GM19240 (cell line): Measurements from ENCODE around the gene KCTD7.
"Not testable (repeated sequence)": the region's sequence is repeated elsewhere in the genome, so short reads cannot be mapped to it uniquely, and the experiment has no call there.

Experiments used
- DNase-seq: peaks from one replicate; pipeline ENCODE4 v3.0.0; 2011; ENCODE audit warnings: low spot score; ENCODE audit not compliant: insufficient read length

KCTD7 gene

GRCh38 chr7:66628361-66629221, at the start of gene KCTD7:
Gene KCTD7, plus strand, starts transcription at chr7:66628881. Its CDS starts 184 bp downstream, at chr7:66629065.
- DNase-seq, result peak; percentile 95

GRCh38 chr7:66580380-66580779, 48.3 kb upstream of the KCTD7 start:
- DNase-seq, result not testable (repeated sequence)

DNA sequence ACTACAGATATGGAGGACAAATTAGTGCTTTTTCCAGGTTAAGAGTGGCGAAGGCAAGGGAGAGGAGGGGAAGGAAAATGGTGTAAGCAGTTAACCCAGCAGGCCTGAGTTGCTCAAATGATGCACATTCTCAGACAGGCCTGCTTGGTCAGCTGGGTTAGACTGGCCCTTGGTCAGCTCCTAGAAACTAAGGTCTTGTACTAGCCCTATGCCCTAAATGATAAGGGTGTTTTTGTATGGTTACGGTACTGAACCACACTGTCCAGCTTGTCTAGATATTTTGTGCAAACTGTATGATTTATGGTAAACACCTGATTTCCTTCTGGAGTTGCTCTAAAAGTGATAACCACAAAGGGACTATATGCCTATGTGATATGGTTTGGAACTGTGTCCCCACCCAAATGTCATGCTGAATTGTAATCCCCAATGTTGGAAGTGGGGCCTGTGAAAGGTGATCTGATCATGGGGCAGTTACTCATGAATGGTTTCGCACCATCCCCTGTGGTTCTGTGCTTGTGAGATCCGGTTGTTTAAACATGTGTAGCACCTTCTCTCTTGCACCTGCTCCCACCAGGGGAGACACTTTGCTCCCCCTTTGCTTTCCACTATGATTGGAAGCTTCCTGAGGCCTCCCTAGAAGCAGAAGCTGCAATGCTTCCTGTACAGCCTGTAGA, 45.7 kb upstream of the KCTD7 start:
- DNase-seq, result not testable (repeated sequence)

GRCh38 chr7:66583490-66584110, 45.1 kb upstream of the KCTD7 start:
- no peak for DNase-seq

DNA sequence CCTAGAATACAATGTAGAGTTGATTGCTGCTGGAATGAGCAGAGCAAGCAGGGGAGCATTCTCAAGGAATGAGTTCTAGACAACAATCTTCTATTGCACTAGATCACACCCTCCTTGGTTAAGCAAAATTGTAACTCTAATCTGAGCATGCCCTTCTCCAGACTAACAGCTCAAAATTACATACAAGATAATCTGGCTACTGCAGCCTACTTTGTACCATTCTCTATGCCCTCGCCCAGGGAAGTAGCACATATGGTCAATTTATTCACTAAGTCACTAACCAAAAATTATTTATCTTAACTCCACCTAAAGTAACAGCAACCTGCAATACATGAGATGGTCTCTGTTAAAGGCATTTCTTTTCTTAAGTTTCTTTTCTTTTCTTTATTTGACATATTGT, 42.5 kb upstream of the KCTD7 start:
- DNase-seq, result no peak

- not testable (repeated sequence) for DNase-seq
Observed at GRCh38 chr7:66588226-66588625, 40.5 kb upstream of the KCTD7 start.

DNA sequence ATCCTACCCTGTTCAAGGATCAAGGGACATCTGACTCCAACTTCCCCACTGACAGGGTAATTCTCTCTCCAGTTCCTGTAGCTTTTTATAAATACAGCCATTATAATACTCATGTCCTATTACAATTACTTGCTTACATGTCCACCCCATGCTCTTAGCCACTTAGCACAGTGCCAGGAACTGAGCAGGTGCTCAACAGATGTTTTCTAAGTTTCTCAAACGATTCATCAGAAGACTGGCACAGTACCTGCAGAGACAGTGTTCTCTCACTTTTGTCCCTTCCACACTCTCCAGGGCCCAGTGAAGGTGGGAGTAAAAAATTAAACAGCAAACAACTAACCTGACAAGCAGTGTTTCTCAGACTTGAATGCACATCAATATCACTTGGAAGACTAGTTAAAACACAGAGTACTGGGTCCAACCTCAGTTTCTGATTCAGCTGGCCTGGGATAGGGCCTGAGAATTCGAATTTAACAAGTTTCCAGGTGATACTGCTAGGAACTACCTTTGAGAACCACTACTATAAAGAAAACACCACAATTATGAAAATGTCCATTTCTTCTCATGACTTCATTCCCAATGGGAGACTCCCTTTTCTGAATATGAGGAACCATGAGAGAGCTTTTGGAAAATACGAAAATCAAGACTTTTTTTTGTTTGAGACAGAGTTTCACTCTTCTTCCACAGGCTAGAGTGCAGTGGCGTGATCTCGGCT, 39.7 kb upstream of the KCTD7 start:
- DNase-seq, result not testable (repeated sequence)

GRCh38 chr7:66590302-66591057, 38.2 kb upstream of the KCTD7 start:
- DNase-seq, result not testable (repeated sequence)

- DNase-seq, result not testable (repeated sequence)
Observed at GRCh38 chr7:66591058-66591798, 37.5 kb upstream of the KCTD7 start.

DNA sequence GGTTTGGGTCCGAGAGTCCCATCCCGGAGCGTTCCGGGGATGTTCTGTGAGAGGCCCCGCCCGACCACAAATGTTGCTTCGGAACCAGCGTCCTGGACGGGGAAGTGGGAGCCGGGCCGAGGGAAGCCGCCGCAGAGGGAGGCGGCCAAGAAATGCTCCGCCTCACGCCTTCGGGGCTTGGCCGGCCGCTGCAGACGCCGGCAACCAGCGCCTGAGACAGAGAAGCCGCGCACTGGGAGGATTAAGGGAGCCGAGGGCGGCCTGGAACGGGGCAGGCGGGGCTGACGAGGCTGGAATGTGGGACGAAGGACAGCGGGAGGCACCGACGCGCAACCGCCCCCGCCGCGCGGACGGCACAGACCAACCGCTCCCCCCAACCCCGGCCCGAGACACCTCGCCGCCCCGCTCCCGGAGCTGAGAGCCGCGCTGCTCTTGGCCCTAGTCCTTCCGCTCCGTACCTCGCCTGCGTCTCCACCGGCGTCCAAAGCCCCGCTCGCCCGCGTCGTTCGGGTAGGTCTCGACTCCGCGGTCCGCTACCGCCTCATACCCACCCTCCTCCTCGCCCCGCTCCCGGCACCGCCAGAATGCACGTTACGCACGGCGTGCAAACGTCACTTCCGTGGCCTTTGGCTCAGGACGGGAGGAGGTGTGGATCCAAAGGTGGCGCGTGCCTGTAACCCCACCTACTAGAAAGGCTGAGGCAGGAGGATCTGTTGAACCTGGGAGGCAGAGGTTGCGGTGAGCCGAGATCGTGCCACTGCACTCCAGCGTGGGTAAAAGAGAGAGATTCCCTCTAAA, 36.7 kb upstream of the KCTD7 start:
- peak; percentile 89 for DNase-seq

- DNase-seq, result not testable (repeated sequence)
Observed at GRCh38 chr7:66592597-66593146, 36.0 kb upstream of the KCTD7 start.

DNA sequence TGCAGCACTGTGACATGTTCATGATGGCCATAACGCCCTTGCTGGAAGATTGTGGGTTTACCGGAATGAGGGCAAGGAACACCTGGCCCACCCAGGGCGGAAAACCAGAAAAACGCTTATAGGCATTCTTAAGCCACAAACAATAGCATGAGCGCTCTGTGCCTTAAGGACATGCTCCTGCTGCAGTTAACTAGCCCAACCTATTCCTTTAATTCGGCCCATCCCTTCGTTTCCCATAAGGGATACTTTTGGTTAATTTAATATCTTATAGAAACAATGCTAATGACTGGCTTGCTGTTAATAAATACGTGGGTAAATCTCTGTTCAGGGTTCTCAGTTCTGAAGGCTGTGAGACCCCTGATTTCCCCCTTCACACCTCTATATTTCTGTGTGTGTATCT, 34.6 kb upstream of the KCTD7 start:
- DNase-seq, result not testable (repeated sequence)

- DNase-seq, result no peak
Observed at GRCh38 chr7:66597461-66597860, 31.2 kb upstream of the KCTD7 start.

GRCh38 chr7:66602159-66602558, 26.5 kb upstream of the KCTD7 start:
- DNase-seq, result no peak

DNA sequence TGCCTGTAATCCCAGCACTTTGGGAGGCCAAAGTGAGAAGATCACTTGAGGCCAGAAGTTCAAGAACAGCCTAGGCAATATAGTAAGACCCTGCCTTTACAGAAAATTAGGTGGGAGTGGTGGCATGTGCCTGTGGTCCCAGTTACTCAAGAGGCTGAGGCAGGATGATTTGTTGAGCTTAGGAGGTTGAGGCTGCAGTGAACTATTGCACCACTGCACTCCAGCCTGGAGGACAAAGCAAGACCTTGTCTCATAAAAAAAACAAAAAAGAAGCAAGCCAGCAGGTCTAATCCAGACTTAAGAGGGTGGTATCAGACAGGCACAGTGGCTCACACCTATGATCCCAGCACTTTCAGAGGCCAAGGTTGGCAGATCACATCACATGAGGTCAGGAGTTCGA, 24.5 kb upstream of the KCTD7 start:
- no peak for DNase-seq

DNA sequence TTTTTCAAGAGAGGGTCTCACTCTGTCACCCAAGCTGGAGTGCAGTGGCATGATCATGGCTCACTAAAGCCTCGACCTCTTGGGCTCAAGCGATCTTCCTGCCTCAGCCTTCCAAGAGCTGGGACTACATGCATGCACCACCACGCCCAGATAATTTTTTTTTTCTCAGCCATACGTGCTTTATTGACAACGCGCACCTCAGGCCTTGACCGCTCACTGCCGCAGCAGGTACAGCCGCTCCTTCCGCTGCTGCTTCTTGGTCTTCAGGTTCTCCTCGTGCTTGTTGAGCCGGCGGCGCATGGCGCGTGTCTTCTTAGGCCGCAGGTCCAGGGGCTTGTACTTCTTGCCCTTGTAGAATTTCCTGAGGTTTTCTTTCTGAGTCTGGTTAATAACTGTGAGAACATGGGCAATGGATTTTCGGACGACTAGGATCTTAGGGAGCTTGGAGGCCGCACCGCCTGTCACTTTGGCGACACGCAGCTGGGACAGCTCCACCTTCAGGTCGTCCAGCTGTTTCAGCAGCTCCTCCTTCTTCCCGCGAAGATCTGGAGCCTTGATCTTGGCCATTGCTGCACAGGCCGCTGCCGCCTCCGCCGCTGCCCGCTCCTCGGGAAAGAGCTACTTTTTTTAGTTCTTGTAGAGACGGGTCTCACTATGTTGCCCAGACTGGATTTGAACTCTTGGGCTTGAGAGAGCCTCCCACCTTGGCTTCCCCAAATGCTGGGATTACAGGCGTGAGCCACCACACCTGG, 22.0 kb upstream of the KCTD7 start:
- not testable (repeated sequence) for DNase-seq

DNA sequence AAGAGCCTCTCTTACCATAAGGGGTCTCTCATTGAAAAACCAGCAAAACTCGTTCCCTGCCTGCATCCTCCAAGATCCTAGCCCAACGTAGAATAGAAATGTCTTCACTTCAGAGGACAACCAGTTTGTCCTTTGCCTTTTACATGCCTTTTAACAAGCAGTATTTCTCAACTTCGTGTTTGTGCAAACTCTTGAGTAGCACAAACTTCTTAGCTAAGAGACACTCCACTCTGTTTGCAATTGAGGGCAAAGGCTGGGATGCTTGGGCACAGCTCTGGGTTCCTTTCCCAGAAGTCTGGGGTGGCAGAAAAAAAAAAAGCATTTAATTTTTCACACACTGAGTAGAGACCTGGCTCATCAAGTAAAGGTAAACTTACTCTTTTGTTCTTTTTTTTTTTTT, 19.5 kb upstream of the KCTD7 start:
- no peak for DNase-seq

DNA sequence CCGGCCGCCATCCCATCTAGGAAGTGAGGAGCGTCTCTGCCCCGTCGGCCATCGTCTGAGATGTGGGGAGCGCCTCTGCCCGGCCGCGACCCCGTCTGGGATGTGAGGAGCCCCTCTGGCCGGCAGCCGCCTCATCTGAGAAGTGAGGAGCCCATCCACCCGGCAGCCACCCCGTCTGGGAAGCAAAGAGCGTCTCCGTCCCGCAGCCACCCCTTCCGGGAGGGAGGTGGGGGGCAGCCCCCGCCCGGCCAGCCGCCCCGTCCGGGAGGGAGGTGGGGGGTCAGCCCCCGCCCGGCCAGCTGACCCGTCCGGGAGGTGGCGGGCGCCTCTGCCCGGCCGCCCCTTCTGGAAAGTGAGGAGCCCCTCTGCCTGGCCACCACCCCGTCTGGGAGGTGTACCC, 14.1 kb upstream of the KCTD7 start:
- not testable (repeated sequence) for DNase-seq
